HG03439 (cell line): ENCODE results near the gene VPS18.
A peak's percentile ranks its signal among the peaks of the same experiment; 100 is the strongest.

Experiments used
- ATAC-seq: cut with Tn5 transposase; IDR thresholded peaks from one replicate; pipeline ENCODE4 v1.9.1; 2021; ENCODE audit warnings: mild to moderate bottlenecking, moderate library complexity; ENCODE audit not compliant: unreplicated experiment

The VPS18 gene

DNA sequence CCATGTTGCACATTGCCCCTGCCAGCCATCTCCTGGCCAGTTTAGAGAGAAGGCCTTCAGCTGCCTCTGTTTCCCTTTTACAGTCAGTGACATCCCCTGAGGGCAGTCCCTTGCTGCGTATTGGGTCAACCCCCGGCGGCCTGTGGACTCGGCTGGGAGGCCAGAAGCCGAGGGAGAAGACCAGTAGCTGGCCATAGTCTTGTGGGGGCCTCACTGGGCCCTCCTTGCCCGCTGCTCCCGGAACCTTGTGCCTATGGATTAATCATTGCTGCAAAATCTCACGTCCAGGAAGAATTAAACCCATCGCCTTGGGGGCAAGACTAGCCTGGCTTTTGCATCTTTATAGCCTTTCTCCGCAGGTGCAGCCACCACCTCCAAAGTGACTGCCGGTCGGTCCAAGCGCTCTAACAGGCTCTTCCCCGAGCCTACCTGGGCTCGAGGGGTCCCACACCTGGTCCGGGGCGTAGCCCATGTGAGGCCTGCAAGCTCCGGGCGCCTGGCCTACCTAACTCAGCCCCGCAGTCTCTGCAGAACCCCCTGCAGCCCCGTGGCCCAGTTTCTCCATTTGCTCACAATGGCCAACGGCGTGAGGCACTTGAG is 58.2 kb downstream of the VPS18 start:
- peak; percentile 5 for ATAC-seq

DNA sequence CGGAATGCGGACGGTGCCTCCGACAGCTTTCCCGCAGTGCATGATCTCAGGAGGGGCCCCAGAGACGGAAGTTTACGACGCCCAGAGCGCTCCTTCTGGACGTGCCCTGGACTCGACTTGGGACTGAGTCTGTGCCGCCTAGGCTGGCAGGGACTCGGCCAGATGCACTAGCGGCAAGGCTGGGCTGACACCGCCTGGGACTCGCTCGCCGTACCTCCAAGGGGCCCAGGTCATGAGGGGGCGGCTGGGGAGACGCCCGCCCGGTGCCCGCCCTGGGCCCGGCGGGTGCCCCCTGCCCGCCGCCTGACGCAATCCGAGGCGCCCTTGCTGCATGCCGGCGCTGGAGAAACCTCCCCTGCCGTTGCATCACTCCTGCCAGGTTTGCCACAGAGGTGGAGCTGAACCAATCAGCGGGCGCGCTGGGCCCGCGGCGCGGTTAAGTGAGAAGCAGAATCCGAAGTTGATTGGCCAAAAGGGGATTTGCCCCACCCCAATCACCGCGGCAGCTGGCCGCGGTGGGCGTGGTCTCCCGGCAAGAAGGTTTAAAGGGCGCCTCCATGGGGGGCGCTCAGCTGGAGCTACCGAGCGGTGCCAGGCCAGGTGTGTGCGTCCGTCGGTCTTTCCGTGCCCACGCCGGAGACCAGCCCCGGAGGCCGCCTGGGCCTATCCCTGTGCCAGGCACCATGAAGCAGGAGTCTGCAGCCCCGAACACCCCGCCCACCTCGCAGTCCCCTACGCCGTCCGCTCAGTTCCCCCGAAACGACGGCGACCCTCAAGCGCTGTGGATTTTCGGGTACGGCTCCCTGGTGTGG is 58.9 kb downstream of the VPS18 start, which contains the start of gene CHAC1:
Gene CHAC1, plus strand, starts transcription at position 571 of the 812 bp plus-strand sequence. Its CDS starts 113 bp downstream, at position 684.
- peak; percentile 86 for ATAC-seq
